HG02840 (cell line): ENCODE measurements around the gene TLN1.

ENCODE experiments used
- ATAC-seq: cut with Tn5 transposase; IDR thresholded peaks from one replicate; pipeline ENCODE4 v1.9.1; 2021; ENCODE audit warnings: mild to moderate bottlenecking, moderate library complexity, moderate number of reproducible peaks; ENCODE audit not compliant: unreplicated experiment, low FRiP score

Gene TLN1

DNA sequence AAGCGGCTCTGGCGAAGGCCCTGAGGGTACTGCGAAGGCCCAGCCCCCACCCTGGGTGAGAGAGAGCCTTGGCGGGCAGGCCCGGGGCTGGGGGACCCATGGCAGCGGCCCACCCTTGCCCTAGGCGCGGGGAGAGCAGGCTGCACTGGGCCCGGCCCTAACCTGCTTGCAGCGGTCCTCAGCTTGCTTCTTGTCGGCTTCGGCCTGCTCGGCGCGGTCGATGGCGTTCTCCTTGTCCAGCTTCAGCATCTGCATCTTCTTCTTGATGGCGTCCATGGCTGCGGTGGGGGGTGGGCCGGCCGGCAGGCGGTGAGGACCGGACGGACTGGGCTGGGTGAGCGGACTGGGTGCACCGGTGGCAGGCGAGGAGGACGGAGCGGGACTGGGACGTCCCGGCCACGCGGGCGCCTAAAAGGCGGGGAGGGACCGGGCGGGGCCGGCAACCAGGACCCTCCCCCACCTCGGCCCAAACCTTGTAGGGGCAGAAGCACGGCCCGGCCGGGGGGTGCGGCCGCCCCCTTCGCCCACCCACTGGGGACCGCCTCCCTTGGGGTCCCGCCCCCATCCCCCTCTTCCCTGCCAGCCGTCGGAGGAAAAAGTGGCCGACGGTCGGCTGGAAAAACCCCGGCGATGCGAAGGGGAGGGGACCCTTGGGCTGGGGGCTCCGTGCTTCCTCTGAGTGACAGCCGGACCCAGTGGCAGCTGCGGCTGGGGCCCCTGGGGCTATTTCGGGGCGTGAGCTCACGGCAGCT is 42.3 kb downstream of the TLN1 start, which contains the start of gene TPM2:
TSS of gene TPM2 (minus strand) at position 384 of the 752 bp plus-strand sequence. CDS start at position 276, 108 bp downstream.
- ATAC-seq = no peak

DNA sequence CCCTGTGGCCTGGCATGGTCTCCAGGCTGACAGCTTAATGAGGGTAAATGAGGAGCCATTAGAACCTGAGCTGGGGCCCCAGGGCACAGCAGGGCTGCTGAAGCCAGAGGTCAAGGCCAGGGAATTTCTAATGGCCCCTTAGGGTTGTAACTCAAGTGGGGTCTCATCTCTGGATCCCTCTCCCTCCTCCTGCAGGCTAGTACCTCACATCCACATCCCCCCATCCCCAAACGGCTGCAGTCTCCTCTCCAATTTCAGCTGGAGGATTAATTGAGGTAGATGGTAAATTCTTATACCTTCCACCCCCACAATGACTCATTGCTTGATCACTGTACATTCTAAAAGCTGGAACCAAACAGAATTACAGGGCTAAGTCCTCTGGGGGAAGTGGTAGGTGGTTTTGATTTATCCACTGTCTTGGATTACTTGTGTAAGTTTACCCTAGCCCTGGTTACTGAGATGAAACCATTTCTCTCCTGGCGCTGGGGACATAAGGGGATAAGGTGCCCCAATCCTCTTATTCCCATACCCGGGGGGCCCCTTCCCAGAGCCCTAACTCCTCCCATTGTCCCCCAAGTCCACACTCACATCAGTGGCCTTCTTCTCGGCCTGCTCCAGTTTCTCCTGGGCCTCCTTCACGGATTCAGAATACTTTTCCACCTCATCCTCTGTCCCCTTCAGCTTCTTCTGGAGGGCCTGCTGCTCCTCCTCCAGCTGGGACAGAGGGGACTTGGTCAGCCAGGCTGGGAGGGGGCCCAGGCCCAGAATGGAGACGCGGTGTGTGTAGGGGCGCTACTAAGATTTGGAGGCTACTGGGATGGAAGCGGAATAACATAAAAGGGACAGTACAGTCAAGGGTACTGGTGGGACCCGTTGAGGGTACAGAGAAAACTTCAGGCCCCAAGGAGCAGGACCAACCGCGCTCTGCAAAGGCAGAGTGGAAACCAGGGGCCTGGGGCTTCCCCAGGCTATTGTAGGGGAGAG is 43.1 kb downstream of the TLN1 start:
- no peak for ATAC-seq

GRCh38 chr9:35687972-35688557 is 43.9 kb downstream of the TLN1 start:
- ATAC-seq = no peak

GRCh38 chr9:35687306-35687705 is 44.7 kb downstream of the TLN1 start:
- no peak for ATAC-seq

DNA sequence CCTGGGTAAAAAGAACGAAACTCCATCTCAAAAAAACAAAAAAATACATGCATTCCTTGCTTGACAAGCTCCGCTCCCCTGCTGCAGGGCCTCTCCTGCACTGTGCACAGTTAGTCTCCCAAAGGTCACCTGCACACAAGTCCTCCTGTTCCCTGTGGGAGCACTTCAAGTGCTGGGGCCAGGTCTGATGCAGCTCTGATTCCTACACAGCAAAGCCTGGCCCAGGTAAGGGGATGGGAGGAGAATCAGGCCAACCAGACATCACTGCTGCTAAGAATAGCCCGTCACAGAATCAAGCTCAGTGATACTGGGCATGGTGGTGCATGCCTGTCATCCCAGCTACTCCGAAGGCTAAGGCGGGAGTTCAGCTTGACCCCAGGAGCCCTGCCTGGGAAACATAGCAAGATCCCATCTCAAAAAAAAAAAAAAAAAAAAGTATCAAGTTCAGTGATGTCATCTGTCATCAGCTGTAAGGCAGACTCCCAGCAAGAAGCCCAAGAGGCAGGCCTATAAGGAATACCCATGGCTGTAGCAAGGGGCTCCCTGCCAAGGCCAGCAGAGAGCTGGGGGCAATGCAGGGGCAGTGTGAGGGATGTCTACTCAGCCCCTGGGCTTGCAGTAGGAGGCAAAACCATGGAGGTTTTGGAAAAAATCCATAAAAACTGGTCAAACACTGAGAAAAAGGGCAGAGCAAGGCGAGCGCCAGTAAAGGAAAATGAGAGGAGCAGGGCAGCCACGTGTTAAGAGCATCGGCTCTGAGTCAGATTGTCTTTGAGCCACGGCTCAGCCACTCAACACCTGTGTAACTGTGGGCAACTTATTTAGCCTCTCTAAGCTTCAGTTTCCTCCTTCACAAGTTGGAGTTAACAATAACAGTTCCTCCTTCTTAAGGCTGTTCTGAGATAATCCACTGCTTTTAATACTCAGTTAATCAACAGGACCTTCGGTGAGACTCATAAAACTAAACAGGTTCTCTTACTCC is 45.5 kb downstream of the TLN1 start:
- ATAC-seq = no peak

- no peak for ATAC-seq
Measured at GRCh38 chr9:35685506-35685905, 46.5 kb downstream of the TLN1 start.

- ATAC-seq = no peak
Measured at GRCh38 chr9:35684921-35685320, 47.1 kb downstream of the TLN1 start.

- no peak for ATAC-seq
Measured at GRCh38 chr9:35683323-35683722, 48.7 kb downstream of the TLN1 start.

- no peak for ATAC-seq
Measured at GRCh38 chr9:35682520-35683315, 49.3 kb downstream of the TLN1 start.

DNA sequence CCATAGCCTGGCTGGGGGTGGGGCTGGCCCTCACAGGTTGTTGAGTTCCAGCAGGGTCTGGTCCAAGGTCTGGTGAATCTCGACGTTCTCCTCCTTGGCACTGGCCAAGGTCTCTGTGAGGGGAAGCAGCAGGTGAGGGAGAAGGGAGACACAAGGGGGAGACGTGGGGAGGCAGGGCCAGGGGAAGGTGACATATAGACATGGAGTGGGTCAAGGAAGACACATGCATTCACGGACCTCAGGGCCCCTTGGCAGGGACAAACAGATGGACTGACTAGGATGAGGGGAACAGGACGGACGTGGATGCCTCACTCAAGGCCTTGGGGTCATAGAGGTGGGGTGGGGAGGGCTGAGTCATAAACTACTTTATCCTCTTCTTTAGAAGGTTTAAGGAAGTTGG is 49.9 kb downstream of the TLN1 start:
- ATAC-seq = no peak

- ATAC-seq = no peak
Measured at GRCh38 chr9:35681341-35682002, 50.5 kb downstream of the TLN1 start.

DNA sequence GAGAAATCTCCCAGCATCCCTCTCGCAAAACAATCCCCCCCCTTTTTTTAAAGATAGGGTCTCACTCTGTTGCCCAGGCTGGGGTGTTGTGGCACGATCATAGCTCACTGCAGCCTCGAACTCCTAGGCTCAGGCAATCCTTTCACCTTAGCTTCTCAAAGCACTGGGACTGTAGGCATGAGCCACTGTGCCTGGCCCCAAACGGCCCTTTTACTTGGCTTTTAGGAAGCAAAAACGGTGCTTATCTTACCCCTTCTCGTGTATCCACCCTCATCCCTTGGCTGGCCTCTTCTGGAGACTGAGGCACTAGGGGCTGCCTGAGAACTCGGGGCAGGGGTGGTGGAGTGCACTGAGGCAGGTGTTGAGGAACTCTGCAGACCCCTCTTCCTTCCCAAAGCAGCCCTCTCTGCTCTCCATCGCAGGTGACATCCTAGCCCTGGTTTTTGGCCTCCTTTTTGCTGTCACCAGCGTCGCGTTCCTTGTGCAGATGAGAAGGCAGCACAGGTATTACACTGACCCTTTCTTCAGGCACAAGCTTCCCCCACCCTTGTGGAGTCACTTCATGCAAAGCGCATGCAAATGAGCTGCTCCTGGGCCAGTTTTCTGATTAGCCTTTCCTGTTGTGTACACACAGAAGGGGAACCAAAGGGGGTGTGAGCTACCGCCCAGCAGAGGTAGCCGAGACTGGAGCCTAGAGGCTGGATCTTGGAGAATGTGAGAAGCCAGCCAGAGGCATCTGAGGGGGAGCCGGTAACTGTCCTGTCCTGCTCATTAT is 51.5 kb downstream of the TLN1 start:
- peak; percentile 57 for ATAC-seq

DNA sequence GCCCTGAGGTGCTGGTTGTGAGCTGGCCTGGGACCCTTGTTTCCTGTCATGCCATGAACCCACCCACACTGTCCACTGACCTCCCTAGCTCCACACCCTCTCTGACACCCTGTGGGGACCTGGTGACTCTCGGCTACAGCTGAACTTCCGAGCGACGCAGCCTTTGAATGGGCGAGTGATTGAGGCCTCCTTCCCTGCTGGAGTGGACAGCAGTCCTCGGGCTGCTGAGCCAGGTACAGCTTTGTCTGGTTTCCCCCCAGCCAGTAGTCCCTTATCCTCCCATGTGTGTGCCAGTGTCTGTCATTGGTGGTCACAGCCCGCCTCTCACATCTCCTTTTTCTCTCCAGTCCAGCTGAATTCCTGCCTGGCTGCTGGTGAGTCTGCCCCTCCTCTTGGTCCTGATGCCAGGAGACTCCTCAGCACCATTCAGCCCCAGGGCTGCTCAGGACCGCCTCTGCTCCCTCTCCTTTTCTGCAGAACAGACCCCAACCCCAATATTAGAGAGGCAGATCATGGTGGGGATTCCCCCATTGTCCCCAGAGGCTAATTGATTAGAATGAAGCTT is 52.1 kb downstream of the TLN1 start:
- ATAC-seq = no peak

- no peak for ATAC-seq
Measured at GRCh38 chr9:35679091-35679490, 52.9 kb downstream of the TLN1 start.

DNA sequence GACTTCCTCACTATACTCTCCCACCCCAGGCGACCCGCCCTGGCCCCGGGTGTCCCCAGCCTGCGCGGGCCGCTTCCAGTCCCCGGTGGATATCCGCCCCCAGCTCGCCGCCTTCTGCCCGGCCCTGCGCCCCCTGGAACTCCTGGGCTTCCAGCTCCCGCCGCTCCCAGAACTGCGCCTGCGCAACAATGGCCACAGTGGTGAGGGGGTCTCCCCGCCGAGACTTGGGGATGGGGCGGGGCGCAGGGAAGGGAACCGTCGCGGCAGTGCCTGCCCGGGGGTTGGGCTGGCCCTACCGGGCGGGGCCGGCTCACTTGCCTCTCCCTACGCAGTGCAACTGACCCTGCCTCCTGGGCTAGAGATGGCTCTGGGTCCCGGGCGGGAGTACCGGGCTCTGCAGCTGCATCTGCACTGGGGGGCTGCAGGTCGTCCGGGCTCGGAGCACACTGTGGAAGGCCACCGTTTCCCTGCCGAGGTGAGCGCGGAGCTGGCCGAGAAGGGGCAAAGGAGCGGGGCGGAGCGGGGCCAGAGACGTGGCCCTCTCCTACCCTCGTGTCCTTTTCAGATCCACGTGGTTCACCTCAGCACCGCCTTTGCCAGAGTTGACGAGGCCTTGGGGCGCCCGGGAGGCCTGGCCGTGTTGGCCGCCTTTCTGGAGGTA is 56.1 kb downstream of the TLN1 start:
- ATAC-seq = no peak

- no peak for ATAC-seq
Measured at GRCh38 chr9:35675204-35675603, 56.8 kb downstream of the TLN1 start.

DNA sequence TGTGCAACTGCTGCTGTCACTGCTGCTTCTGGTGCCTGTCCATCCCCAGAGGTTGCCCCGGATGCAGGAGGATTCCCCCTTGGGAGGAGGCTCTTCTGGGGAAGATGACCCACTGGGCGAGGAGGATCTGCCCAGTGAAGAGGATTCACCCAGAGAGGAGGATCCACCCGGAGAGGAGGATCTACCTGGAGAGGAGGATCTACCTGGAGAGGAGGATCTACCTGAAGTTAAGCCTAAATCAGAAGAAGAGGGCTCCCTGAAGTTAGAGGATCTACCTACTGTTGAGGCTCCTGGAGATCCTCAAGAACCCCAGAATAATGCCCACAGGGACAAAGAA is 58.0 kb downstream of the TLN1 start:
- no peak for ATAC-seq
